Panc1 (cell line): ENCODE data around the gene JAM2. TPM values are rescaled to one million over a fixed set of nuclear protein-coding genes. Genes with fewer than 3 reads are reported as not detected.

Source experiments
- ATAC-seq: fragments of 200-7000 bp; cut with Tn5 transposase; 2 replicates; pipeline ENCODE4 v1.9.1; 2020; ENCODE audit warnings: mild to moderate bottlenecking, moderate library complexity
- BruUV-seq: library from RNA; stranded (reverse); fragments of 400-500 nt; replicated peaks from 2 replicates; lab custom pipeline; 2021; lab: Mats Ljungman, UMichigan
- CTCF ChIA-PET: fragments of 300-600 bp; sonication (Branson Sonifier 250); formaldehyde crosslinking; loops from one replicate; lab custom pipeline; 2022; ENCODE audit warnings: antibody characterized with exemption; lab: Charles Lee
- POLR2A ChIA-PET: fragments of 300-600 bp; sonication (Branson Sonifier 250); formaldehyde crosslinking; loops from one replicate; lab custom pipeline; 2022; ENCODE audit warnings: antibody characterized with exemption; lab: Charles Lee
- DNase-seq: peaks from one replicate; pipeline ENCODE4 v3.0.0-alpha.2; 2010; ENCODE audit warnings: low read depth, low spot score
- H3K27ac ChIP-seq: 2 replicates; pipeline ENCODE4 v1.5.1; 2011; ENCODE audit warnings: mild to moderate bottlenecking, low read length, inconsistent platforms
- H3K27me3 ChIP-seq: fragments of 200-500 bp; sonication (Bioruptor generic); 2 replicates; pipeline ENCODE4 v1.6.0; 2014; ENCODE audit warnings: low read length, inconsistent platforms; ENCODE audit not compliant: control insufficient read depth, insufficient read depth
- H3K36me3 ChIP-seq: fragments of 200-500 bp; sonication (Bioruptor generic); 2 replicates; pipeline ENCODE4 v1.5.1; 2014; ENCODE audit warnings: inconsistent platforms, mild to moderate bottlenecking, low read length, moderate library complexity; ENCODE audit not compliant: control insufficient read depth, insufficient read depth
- H3K4me1 ChIP-seq: 2 replicates; pipeline ENCODE4 v1.5.1; 2011; ENCODE audit warnings: inconsistent platforms, mild to moderate bottlenecking, low read length, moderate library complexity; ENCODE audit not compliant: control insufficient read depth, insufficient read depth
- H3K4me3 ChIP-seq, 2 experiments: 2 replicates each; pipeline ENCODE4 v1.5.1; 2011 to 2012; ENCODE audit warnings: low read depth in 2 of 2, low read length in 2 of 2, mild to moderate bottlenecking in 2 of 2, inconsistent platforms in 1 of 2, moderate library complexity in 1 of 2
- H3K9me3 ChIP-seq: fragments of 200-500 bp; sonication (Bioruptor generic); 2 replicates; pipeline ENCODE4 v1.5.1; 2014; ENCODE audit warnings: low read depth, mild to moderate bottlenecking, inconsistent platforms, low read length, moderate library complexity; ENCODE audit not compliant: control insufficient read depth, insufficient read depth
- POLR2AphosphoS5 ChIP-seq: IDR thresholded peaks from 2 replicates; pipeline ENCODE4 v1.6.1; 2012; ENCODE audit warnings: mild to moderate bottlenecking, low read depth, low read length, moderate library complexity
- SIN3A ChIP-seq: IDR thresholded peaks from 2 replicates; pipeline ENCODE4 v1.6.1; 2012; ENCODE audit warnings: low read depth, mild to moderate bottlenecking, low read length, moderate library complexity, borderline replicate concordance; ENCODE audit not compliant: insufficient read depth
- TCF7L2 ChIP-seq: IDR thresholded peaks from 2 replicates; pipeline ENCODE4 v1.6.1; 2011; ENCODE audit warnings: mild to moderate bottlenecking, low read depth, low read length, inconsistent platforms
- in situ Hi-C: cut with HindIII; loops from 2 replicates; pipeline ENCODE4 v1.10.0; 2016; ENCODE audit warnings: low sequenced_read_pairs, low pct_unique_long_range_greater_than_20kb
- intact Hi-C: fragments of 100-400 bp; cut with micrococcal nuclease; formaldehyde crosslinking; loops from one replicate; pipeline ENCODE4 v1.10.0; 2022; ENCODE audit not compliant: unreplicated experiment
- total RNA-seq: library from RNA; stranded (reverse); gene quantifications from one replicate; pipeline ENCODE4 v1.2.1, GENCODE V29; 2021; ENCODE audit not compliant: unreplicated experiment
- TF ChIP-seq, protein P1 (sequence below), 2 experiments: IDR thresholded peaks; 2 replicates each; pipeline ENCODE4 v1.6.1; 2011 to 2012; ENCODE audit warnings: low read depth in 2 of 2, control low read depth in 1 of 2, low read length in 1 of 2, mild to moderate bottlenecking in 1 of 2, moderate library complexity in 1 of 2; ENCODE audit not compliant: insufficient read depth in 1 of 2
- TF ChIP-seq, protein P2 (sequence below): fragments of 450-650 bp; IDR thresholded peaks from 2 replicates; pipeline ENCODE4 v1.5.1; 2017; ENCODE audit warnings: mild to moderate bottlenecking

JAM2 gene
- total RNA-seq, 1 experiment from 2014 or later, result 0.21 TPM

DNA sequence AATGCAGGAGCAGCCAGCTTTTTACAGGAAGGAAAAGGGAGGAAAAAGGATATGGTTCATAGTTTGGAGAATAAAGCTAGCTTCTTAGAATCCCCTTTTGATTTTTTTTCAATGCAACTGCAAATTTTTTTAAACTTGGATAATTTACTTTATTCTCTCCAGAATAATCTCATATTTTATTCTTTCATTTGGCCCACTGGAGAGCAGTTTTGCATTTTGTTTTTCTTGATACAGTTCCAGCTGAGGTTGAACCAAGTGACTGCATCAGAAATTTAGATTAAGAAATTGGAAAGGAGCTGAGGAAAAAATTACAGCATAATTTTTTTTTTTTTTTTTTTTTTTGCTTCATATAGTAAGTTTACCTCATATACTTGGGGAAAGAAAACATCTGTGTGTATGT is 118.5 kb downstream of the JAM2 start:
- Histone ChIP-seq H3K9me3 (no peaks in the 10 kb centered on the region), H3K4me1 (no peaks in the 10 kb centered on the region), H3K36me3 (peaks cover 3% of the 10 kb centered on the region; the same call in 1 of the 2 replicates), H3K27ac (no peak overlapping the region), H3K4me3 (no peak overlapping the region), H3K27me3 (no peaks in the 10 kb centered on the region)
- BruUV-seq, result no TSS peak
- DNase-seq (no peak), ATAC-seq (no peak)
- ChIA-PET CTCF (no interaction called here), POLR2A (no interaction called here)
- no peak for TF ChIP-seq SIN3A
- TF ChIP-seq TCF7L2, result no peak
- TF ChIP-seq, protein P1, sequence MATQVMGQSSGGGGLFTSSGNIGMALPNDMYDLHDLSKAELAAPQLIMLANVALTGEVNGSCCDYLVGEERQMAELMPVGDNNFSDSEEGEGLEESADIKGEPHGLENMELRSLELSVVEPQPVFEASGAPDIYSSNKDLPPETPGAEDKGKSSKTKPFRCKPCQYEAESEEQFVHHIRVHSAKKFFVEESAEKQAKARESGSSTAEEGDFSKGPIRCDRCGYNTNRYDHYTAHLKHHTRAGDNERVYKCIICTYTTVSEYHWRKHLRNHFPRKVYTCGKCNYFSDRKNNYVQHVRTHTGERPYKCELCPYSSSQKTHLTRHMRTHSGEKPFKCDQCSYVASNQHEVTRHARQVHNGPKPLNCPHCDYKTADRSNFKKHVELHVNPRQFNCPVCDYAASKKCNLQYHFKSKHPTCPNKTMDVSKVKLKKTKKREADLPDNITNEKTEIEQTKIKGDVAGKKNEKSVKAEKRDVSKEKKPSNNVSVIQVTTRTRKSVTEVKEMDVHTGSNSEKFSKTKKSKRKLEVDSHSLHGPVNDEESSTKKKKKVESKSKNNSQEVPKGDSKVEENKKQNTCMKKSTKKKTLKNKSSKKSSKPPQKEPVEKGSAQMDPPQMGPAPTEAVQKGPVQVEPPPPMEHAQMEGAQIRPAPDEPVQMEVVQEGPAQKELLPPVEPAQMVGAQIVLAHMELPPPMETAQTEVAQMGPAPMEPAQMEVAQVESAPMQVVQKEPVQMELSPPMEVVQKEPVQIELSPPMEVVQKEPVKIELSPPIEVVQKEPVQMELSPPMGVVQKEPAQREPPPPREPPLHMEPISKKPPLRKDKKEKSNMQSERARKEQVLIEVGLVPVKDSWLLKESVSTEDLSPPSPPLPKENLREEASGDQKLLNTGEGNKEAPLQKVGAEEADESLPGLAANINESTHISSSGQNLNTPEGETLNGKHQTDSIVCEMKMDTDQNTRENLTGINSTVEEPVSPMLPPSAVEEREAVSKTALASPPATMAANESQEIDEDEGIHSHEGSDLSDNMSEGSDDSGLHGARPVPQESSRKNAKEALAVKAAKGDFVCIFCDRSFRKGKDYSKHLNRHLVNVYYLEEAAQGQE (IDR thresholded peaks at IDR 0.05; ENCODE audit: insufficient read depth in 1 of 2, low read depth in 2 of 2, low read length in 1 of 2), result no peak
- TF ChIP-seq, protein P2, sequence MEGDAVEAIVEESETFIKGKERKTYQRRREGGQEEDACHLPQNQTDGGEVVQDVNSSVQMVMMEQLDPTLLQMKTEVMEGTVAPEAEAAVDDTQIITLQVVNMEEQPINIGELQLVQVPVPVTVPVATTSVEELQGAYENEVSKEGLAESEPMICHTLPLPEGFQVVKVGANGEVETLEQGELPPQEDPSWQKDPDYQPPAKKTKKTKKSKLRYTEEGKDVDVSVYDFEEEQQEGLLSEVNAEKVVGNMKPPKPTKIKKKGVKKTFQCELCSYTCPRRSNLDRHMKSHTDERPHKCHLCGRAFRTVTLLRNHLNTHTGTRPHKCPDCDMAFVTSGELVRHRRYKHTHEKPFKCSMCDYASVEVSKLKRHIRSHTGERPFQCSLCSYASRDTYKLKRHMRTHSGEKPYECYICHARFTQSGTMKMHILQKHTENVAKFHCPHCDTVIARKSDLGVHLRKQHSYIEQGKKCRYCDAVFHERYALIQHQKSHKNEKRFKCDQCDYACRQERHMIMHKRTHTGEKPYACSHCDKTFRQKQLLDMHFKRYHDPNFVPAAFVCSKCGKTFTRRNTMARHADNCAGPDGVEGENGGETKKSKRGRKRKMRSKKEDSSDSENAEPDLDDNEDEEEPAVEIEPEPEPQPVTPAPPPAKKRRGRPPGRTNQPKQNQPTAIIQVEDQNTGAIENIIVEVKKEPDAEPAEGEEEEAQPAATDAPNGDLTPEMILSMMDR, result no peak
- no peak for TF ChIP-seq POLR2AphosphoS5
- intact Hi-C loops, result no loop called here
- in situ Hi-C loops, result no loop called here

DNA sequence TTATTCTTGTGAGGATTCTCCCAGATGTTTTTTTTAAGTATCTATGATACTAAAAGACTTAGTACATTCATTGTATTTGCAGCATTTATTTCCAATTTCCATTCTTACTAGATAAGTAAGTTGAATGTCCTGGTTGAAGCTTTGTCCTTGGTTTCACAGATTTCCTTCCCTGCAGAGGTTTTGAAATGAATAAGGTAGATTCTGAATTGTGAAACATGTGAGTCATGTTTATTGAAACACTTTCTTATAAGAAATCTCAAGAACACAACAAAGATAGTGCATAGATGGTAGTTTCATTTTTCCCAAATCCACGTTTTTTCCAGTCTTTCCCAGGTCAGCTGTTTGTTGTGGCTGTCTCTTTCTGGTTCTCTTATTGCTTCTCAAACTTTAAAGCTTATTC is 120.5 kb downstream of the JAM2 start:
- H3K4me1 ChIP-seq, result no peaks in the 10 kb centered on the region
- H3K27ac ChIP-seq, result no peak overlapping the region
- H3K4me3 ChIP-seq, result no peak overlapping the region
- CTCF ChIA-PET, result no interaction called here
- POLR2A ChIA-PET, result no interaction called here
- ATAC-seq, result no peak
- peaks cover 8% of the 10 kb centered on the region; the same call in 1 of the 2 replicates for H3K36me3 ChIP-seq
- in situ Hi-C loops, result no loop called here
- intact Hi-C loops, result no loop called here
- no peaks in the 10 kb centered on the region for H3K9me3 ChIP-seq
- H3K27me3 ChIP-seq, result no peaks in the 10 kb centered on the region
- BruUV-seq, result no TSS peak
- no peak for DNase-seq
- no peak for TF ChIP-seq TCF7L2
- TF ChIP-seq, protein P2, result no peak
- TF ChIP-seq, protein P1 (IDR thresholded peaks at IDR 0.05; ENCODE audit: insufficient read depth in 1 of 2, low read depth in 2 of 2, low read length in 1 of 2), result no peak
- no peak for TF ChIP-seq POLR2AphosphoS5
- no peak for TF ChIP-seq SIN3A
